Activated naive CD8-positive, alpha-beta T cell treated with anti-CD3 and anti-CD28 coated beads, Interleukin-2, amount 10 ng/mL, durations not matched to agents 7 days and 5 days (primary cell): ENCODE data around the gene MIGA2. TPM values are rescaled to one million over a fixed set of nuclear protein-coding genes. Genes with fewer than 3 reads are reported as not detected.

Source experiments
- ATAC-seq: fragments of 150-1000 bp; cut with Tn5 transposase; one replicate; pipeline ENCODE4 v1.10.0; 2021; ENCODE audit warnings: low read depth, moderate library complexity
- POLR2A ChIA-PET: fragments of 350-600 bp; sonication (Branson Sonifier 250); formaldehyde crosslinking; loops from one replicate; lab custom pipeline; 2021; ENCODE audit warnings: antibody characterized with exemption; lab: Charles Lee
- DNase-seq: peaks from one replicate; pipeline ENCODE4 v3.0.0; 2021
- H3K27ac Mint-ChIP-seq: one replicate; pipeline ENCODE4 v1.8.0; 2022; ENCODE audit warnings: mild to moderate bottlenecking, mixed read lengths
- H3K27me3 Mint-ChIP-seq: one replicate; pipeline ENCODE4 v1.8.0; 2022; ENCODE audit warnings: mild to moderate bottlenecking, moderate library complexity, mixed read lengths
- H3K36me3 Mint-ChIP-seq: one replicate; pipeline ENCODE4 v1.8.0; 2021; ENCODE audit warnings: mild to moderate bottlenecking, mixed read lengths
- H3K4me1 Mint-ChIP-seq: one replicate; pipeline ENCODE4 v1.8.0; 2021; ENCODE audit warnings: mixed read lengths
- H3K4me3 Mint-ChIP-seq: one replicate; pipeline ENCODE4 v1.8.0; 2022; ENCODE audit warnings: mild to moderate bottlenecking, moderate library complexity, mixed read lengths
- H3K9me3 Mint-ChIP-seq: one replicate; pipeline ENCODE4 v1.8.0; 2021; ENCODE audit warnings: mixed read lengths
- total RNA-seq, 2 experiments: library from RNA; stranded (reverse); gene quantifications; one replicate each; pipeline ENCODE4 v1.2.3, GENCODE V29; 2021

The MIGA2 gene
- total RNA-seq, 2 experiments from 2014 or later: 62.1 to 66.0 TPM

DNA sequence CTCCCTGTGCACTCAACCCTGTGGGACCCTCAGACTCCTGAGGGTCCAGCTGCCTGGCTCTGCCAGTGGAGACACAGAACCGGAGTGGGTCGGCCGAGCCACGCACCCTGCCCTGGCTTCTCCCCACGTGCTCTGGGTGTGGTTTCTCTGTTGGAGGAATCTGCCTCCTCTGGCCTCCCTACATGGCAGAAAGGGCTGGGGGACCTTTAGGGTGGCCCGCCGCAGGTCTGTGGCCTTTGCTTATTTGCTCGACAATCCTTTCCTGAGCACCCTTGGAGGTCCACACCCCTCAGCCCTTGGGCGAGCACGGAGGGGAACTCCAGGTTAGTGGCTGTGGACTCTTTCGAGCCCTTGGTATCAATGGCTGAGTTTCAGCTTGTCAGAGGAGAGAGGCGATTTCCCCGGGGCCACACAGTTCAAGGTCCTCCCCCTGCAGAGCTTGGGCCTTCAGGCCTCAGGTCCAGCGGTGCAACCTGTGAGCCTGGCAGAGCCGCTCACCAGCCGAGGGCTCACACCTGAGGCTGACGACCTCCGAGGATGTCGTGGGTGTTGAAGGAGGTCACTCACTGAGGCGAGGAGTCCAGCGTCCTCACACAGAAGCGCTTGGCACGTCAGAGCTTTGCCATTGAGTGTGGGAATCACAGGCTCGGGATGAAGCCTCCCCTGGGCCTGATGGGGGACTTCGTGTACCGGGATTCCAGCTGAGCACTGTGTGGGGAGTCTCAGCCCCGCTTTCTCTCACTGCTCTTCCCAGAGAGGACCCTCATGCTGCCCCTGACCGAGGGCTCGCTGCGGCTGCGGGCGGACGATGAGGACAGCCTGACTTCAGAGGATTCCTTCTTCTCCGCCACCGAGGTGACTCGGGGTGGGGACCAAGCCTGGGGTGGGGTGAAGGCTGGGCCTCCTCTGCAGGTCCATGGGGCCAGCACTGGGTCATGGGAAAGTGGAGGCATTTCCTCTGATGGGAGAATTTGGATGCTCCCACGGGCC lies 23.7 kb downstream of the MIGA2 start:
- ATAC-seq (no peak), DNase-seq (no peak)
- Mint-ChIP-seq H3K9me3 (no peaks in the 10 kb centered on the region), H3K4me3 (no peak overlapping the region), H3K27ac (no peak overlapping the region), H3K4me1 (no peaks in the 10 kb centered on the region), H3K27me3 (no peaks in the 10 kb centered on the region), H3K36me3 (peaks cover 7% of the 10 kb centered on the region)
- POLR2A ChIA-PET: no interaction called here

GRCh38 chr9:129060991-129061390 lies 24.6 kb downstream of the MIGA2 start:
- H3K4me3 Mint-ChIP-seq: no peak overlapping the region
- DNase-seq: no peak
- ATAC-seq: no peak
- no peaks in the 10 kb centered on the region for H3K4me1 Mint-ChIP-seq
- H3K36me3 Mint-ChIP-seq: peaks cover 14% of the 10 kb centered on the region
- H3K9me3 Mint-ChIP-seq: no peaks in the 10 kb centered on the region
- no peaks in the 10 kb centered on the region for H3K27me3 Mint-ChIP-seq
- no peak overlapping the region for H3K27ac Mint-ChIP-seq
- POLR2A ChIA-PET: no interaction called here

- Mint-ChIP-seq H3K4me3 (no peak overlapping the region), H3K36me3 (peaks cover 17% of the 10 kb centered on the region), H3K27me3 (no peaks in the 10 kb centered on the region), H3K4me1 (peaks cover under 1% of the 10 kb centered on the region), H3K9me3 (no peaks in the 10 kb centered on the region), H3K27ac (no peak overlapping the region)
- DNase-seq: no peak
- POLR2A ChIA-PET: no interaction called here
- no peak for ATAC-seq
Measured at GRCh38 chr9:129063061-129063460, 26.6 kb downstream of the MIGA2 start.

- no peaks in the 10 kb centered on the region for H3K27me3 Mint-ChIP-seq
- peaks cover 15% of the 10 kb centered on the region for H3K4me1 Mint-ChIP-seq
- no peak overlapping the region for H3K27ac Mint-ChIP-seq
- POLR2A ChIA-PET: no interaction called here
- H3K9me3 Mint-ChIP-seq: no peaks in the 10 kb centered on the region
- DNase-seq (no peak), ATAC-seq (no peak)
- H3K36me3 Mint-ChIP-seq: peaks cover 23% of the 10 kb centered on the region
- no peak overlapping the region for H3K4me3 Mint-ChIP-seq
Measured at GRCh38 chr9:129064499-129064908, 28.1 kb downstream of the MIGA2 start.

DNA sequence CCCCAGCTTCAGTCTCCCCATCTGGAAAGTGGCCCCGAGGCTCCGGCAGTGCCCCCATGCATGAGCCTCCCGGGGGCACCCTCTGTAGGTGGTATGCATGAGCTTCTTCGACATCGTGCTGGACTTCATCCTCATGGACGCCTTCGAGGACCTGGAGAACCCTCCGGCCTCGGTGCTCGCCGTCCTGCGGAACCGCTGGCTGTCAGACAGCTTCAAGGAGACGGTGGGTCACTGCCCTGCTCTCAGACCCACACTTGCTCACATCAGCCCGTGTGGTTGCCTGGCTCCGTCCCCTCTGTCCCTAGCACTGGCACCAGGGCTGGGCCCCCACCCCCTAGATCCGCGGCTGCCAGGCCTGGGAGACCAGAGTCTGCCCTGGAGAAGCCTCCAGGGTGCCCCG lies 31.7 kb downstream of the MIGA2 start:
- DNase-seq (no peak), ATAC-seq (no peak)
- Mint-ChIP-seq H3K36me3 (peaks cover 21% of the 10 kb centered on the region), H3K9me3 (no peaks in the 10 kb centered on the region), H3K4me1 (peaks cover 25% of the 10 kb centered on the region), H3K27ac (peak overlapping the region; percentile 98), H3K4me3 (peak overlapping the region; percentile 81), H3K27me3 (no peaks in the 10 kb centered on the region)
- POLR2A ChIA-PET: interaction anchor here (0.6 to 5.1 kb wide), 6 partner anchors 9 to 343 kb away, joined by 3 to 31 read pairs (median 8); partner anchors contain the start of genes DOLPP1, MIGA2 and SH3GLB2

GRCh38 chr9:129068990-129069861 lies 32.8 kb downstream of the MIGA2 start:
- peak overlapping the region; percentile 81 for H3K4me3 Mint-ChIP-seq
- DNase-seq: peak; percentile 80

GRCh38 chr9:129069862-129070641 lies 33.6 kb downstream of the MIGA2 start:
- DNase-seq (no peak), ATAC-seq (no peak)
- Mint-ChIP-seq H3K4me1 (peaks cover 30% of the 10 kb centered on the region), H3K27ac (peak overlapping the region; percentile 98), H3K9me3 (no peaks in the 10 kb centered on the region), H3K27me3 (no peaks in the 10 kb centered on the region), H3K4me3 (no peak overlapping the region), H3K36me3 (peaks cover 18% of the 10 kb centered on the region)
- POLR2A ChIA-PET: interaction anchor here (0.6 to 5.1 kb wide), 6 partner anchors 11 to 187 kb away, joined by 3 to 31 read pairs (median 6); partner anchors contain the start of genes DOLPP1, MIGA2 and SH3GLB2

More at GRCh38 chr9:129068990-129069861, 32.8 kb downstream of the MIGA2 start:
- POLR2A ChIA-PET: interaction anchor here (0.6 to 5.1 kb wide), 8 partner anchors 8 to 344 kb away, joined by 3 to 31 read pairs (median 4); partner anchors contain the start of genes DOLPP1, MIGA2 and SH3GLB2
- Mint-ChIP-seq H3K9me3 (no peaks in the 10 kb centered on the region), H3K4me1 (peaks cover 30% of the 10 kb centered on the region), H3K27ac (peak overlapping the region; percentile 98), H3K36me3 (peaks cover 21% of the 10 kb centered on the region), H3K27me3 (no peaks in the 10 kb centered on the region)
- ATAC-seq: peak; percentile 94

GRCh38 chr9:129070696-129071525 lies 34.5 kb downstream of the MIGA2 start:
- H3K4me3 Mint-ChIP-seq: no peak overlapping the region
- H3K4me1 Mint-ChIP-seq: peaks cover 30% of the 10 kb centered on the region
- peaks cover 11% of the 10 kb centered on the region for H3K36me3 Mint-ChIP-seq
- no peaks in the 10 kb centered on the region for H3K9me3 Mint-ChIP-seq
- ATAC-seq (no peak), DNase-seq (no peak)
- POLR2A ChIA-PET: interaction anchor here (1.1 to 5.1 kb wide), 3 partner anchors 10 to 42 kb away, joined by 3 to 31 read pairs (median 13); partner anchors contain the start of genes DOLPP1 and SH3GLB2
- H3K27me3 Mint-ChIP-seq: no peaks in the 10 kb centered on the region
- peak overlapping the region; percentile 54 for H3K27ac Mint-ChIP-seq

GRCh38 chr9:129071526-129072126 lies 35.2 kb downstream of the MIGA2 start:
- no peak for DNase-seq
- Mint-ChIP-seq H3K36me3 (peaks cover 8% of the 10 kb centered on the region), H3K27ac (peak overlapping the region; percentile 73), H3K9me3 (no peaks in the 10 kb centered on the region), H3K27me3 (no peaks in the 10 kb centered on the region), H3K4me3 (no peak overlapping the region), H3K4me1 (peaks cover 30% of the 10 kb centered on the region)
- ATAC-seq: peak; percentile 5
- POLR2A ChIA-PET: interaction anchor here (0.7 to 5.1 kb wide), 4 partner anchors 9 to 1337 kb away, joined by 3 to 31 read pairs (median 4); partner anchors contain the start of genes DOLPP1 and SPOUT1

- DNase-seq (no peak), ATAC-seq (no peak)
- POLR2A ChIA-PET: interaction anchor here (0.7 to 5.1 kb wide), 4 partner anchors 9 to 1338 kb away, joined by 3 to 31 read pairs (median 4); partner anchors contain the start of genes DOLPP1 and SPOUT1
- Mint-ChIP-seq H3K27ac (peak overlapping the region; percentile 73), H3K27me3 (no peaks in the 10 kb centered on the region), H3K9me3 (no peaks in the 10 kb centered on the region), H3K36me3 (peaks cover 8% of the 10 kb centered on the region), H3K4me1 (peaks cover 30% of the 10 kb centered on the region), H3K4me3 (no peak overlapping the region)
Measured at GRCh38 chr9:129072171-129072570, 35.7 kb downstream of the MIGA2 start.

DNA sequence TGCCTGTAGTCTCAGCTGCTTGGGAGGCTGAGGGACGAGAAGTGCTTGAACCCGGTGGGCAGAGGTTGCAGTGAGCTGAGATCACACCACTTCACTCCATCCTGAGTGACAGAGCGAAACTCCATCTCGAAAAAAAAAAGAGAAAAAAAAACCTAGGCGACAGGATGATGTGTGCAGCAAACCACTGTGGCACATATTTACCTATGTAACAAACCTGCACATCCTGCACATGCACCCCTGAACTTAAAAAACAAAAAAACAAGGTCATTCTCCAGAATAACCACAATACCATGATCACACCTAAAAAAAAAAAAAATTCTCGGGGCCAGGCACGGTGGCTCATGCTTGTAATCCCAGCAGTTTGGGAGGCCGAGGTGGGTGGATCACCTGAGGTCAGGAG lies 37.0 kb downstream of the MIGA2 start:
- peak overlapping the region; percentile 45 for H3K4me3 Mint-ChIP-seq
- POLR2A ChIA-PET: interaction anchor here (0.8 to 5.1 kb wide), 3 partner anchors 7 to 37 kb away, joined by 3 to 31 read pairs (median 3); partner anchors contain the start of genes DOLPP1 and MIGA2
- H3K4me1 Mint-ChIP-seq: peaks cover 29% of the 10 kb centered on the region

More for the DNA sequence above, 37.0 kb downstream of the MIGA2 start:
- peaks cover 6% of the 10 kb centered on the region for H3K36me3 Mint-ChIP-seq
- no peaks in the 10 kb centered on the region for H3K27me3 Mint-ChIP-seq
- DNase-seq: no peak
- H3K27ac Mint-ChIP-seq: peak overlapping the region; percentile 69
- no peaks in the 10 kb centered on the region for H3K9me3 Mint-ChIP-seq
- ATAC-seq: no peak
